Muscle of back (tissue), 11 donors: ENCODE results near the gene RBMXL3. TPM values are rescaled to one million over a fixed set of nuclear protein-coding genes. Genes with fewer than 3 reads are reported as not detected.

Experiments
- DNase-seq, 3 donors: peaks; one replicate each; pipeline versions ENCODE4 v3.0.0 to v3.0.0-alpha.2; 2013
- polyA plus RNA-seq, 10 donors: library from polyadenylated mRNA; unstranded; fragments of 120-200 nt; gene quantifications; one replicate each; pipeline ENCODE4 v1.2.1, GENCODE V29; 2013; ENCODE audit not compliant: insufficient read length in 10 of 10

RBMXL3 gene
- polyA plus RNA-seq, 10 donors = not detected

DNA sequence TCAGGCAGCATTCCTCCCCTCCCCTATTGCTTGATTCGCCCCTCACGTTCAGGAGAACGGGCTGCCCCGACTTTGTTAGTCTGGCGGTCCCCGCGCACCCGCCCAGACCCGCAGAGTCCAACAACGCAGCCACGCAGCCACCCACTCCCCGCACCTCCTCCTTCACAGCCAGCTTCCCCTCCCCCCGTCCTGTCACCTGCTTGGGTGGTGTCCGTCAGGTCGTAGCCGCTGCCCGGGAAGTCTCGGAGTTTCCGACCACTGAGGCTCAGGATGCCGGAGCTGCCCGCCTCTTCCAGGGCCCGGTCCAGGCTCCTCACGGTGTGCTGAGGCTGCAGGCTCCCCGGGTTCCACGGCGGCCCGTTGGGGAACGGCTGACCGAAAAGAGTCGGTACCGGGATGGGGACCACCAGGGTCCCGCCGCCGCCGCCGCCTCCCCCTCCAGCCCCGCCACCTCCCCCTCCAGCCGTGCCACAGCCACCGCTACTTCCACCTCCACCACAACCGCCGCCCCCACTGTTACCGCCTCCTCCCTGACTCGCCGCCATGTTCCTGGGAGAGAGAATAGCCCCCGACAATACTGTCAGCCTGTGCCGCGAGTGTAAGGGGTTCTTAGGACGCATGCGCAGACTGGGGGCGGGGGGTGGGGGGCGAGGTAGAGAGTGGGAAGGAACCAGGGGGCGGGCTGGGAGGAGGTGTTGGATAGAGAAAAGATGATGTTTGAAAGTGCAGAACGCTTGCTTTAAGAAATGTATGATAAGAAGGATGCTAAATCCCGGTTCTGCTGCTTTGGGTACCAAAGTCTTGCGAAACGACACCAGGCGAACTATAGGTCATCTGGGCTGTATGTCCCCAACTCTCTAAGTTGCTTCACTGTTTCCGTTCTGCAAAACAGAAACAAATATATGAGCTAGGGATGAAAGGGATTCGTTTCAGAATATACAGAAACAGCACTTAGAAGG, 44.6 kb downstream of the RBMXL3 start, which contains the start of gene LRCH2:
Gene LRCH2 (minus strand): TSS at position 600 of the 959 bp plus-strand sequence. CDS start 55 bp downstream, at position 545.
- DNase-seq = peak; percentile 45 to 87 (median 76)

GRCh38 chrX:115234461-115234860, 45.3 kb downstream of the RBMXL3 start:
- DNase-seq = no peak

DNA sequence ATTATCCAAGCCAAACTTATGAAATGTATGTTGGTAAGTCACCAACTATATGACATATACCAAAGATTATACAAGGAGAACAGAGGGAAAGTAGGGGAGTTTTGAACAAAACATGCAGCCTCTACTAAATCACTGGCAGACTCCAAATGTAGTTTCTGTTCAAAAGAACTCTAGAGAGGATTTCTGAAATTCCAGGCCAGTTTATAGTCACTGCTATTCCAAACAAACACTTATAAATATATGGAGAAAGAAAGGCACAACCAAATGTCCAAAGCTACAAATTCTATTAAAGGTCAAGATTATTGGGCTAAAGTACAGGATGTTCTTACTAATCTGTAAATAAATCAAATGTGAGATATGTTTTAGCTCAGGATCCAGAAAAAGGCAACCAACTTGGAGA, 47.4 kb downstream of the RBMXL3 start:
- DNase-seq = no peak

DNA sequence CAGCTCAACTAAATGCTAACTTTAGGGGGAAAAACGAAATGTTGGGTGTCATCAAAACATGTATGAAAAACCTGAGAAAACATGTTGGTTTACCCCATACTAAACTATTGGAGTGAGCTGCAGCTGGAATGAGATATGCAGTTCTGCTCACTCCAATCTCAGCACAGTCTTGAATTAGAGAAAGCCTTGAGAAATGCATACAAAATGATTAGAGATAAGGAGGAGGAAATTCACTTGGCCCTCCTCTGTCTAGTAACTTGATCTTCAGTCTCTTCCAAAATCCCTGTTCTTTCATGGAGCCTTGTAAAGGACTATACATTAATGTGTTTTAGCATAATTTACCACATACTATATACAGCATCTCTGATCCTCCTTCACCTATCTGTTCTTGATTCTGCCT, 47.8 kb downstream of the RBMXL3 start:
- no peak for DNase-seq

Other genes starting within 250 kb of the RBMXL3 start
- gene IL13RA2, start 171.8 kb upstream of the RBMXL3 start, polyA plus RNA-seq = 1 to 10 TPM in 1 of 10 donors, under 1 TPM in 7, not detected in 2; 0.08 to 1.6 (median 0.45) TPM
- 1 to 10 TPM; 4.5 to 7.9 (median 5.6) TPM for gene LRCH2, start 44.7 kb downstream of the RBMXL3 start, polyA plus RNA-seq
- under 1 TPM in 2 of 10 donors, not detected in 8; 0.15 to 0.39 TPM for gene LUZP4, start 100.3 kb downstream of the RBMXL3 start, polyA plus RNA-seq